ENCODE measurements around the gene MYH9. TPM values are rescaled to one million over a fixed set of nuclear protein-coding genes. Genes with fewer than 3 reads are reported as not detected.

MYH9 gene
- total and polyA plus RNA-seq, 4 donors, result 32.3 to 150 (median 98.7) TPM

- H3K36me3 ChIP-seq (ENCODE audit: control insufficient read depth in 4 of 4, insufficient read depth in 3 of 4, low read depth in 1 of 4, low read length in 3 of 4), result peaks cover 0 to 4% (median 0%) of the 10 kb centered on the region in 4 donors
- H3K9ac ChIP-seq (ENCODE audit: low read depth in 1 of 2, low read length in 2 of 2), result peak overlapping the region in 1 of 2 donors; percentile 39
- WGBS, result 43% methylated on average over 4 of the region's 4 CpGs
- no peaks in the 10 kb centered on the region for H3K27me3 ChIP-seq (ENCODE audit: control insufficient read depth in 4 of 4, insufficient read depth in 4 of 4, low read length in 3 of 4)
- DNase-seq (ENCODE audit: low spot score), result no peak
- TF ChIP-seq RAD21 (IDR thresholded peaks at IDR 0.05) (peak in 1 of 2 donors; percentile 31), HNF4A (conservative IDR thresholded peaks at IDR 0.05) (no peak), SP1 (IDR thresholded peaks at IDR 0.05) (peak; percentile 26), RXRA (IDR thresholded peaks at IDR 0.05) (peak in 1 of 2 donors; percentile 27), ZBTB33 (IDR thresholded peaks at IDR 0.05) (no peak), MAX (IDR thresholded peaks at IDR 0.05) (no peak)
- H3K4me3 ChIP-seq (ENCODE audit: low read depth in 1 of 3, low read length in 3 of 3), result no peak overlapping the region
- H3K9me3 ChIP-seq (ENCODE audit: control insufficient read depth in 4 of 4, low read length in 3 of 4), result no peaks in the 10 kb centered on the region
- peak overlapping the region; percentile 51 for H3K27ac ChIP-seq (ENCODE audit: low read depth in 1 of 2, low read length in 2 of 2)
- peaks cover 4 to 47% (median 33%) of the 10 kb centered on the region in 4 donors for H3K4me1 ChIP-seq (ENCODE audit: control insufficient read depth in 4 of 4, insufficient read depth in 4 of 4, low read length in 3 of 4)
Observed at GRCh38 chr22:36383110-36383581, 4.6 kb downstream of the MYH9 start.

GRCh38 chr22:36381513-36382128 lies 6.1 kb downstream of the MYH9 start:
- TF ChIP-seq RXRA (IDR thresholded peaks at IDR 0.05) (no peak), CTCF (IDR thresholded peaks at IDR 0.05; ENCODE audit: low read depth, low read length, missing input control) (no peak), ATF3 (IDR thresholded peaks at IDR 0.05) (no peak), ZBTB33 (IDR thresholded peaks at IDR 0.05) (no peak), FOXA2 (IDR thresholded peaks at IDR 0.05) (no peak), HNF4G (IDR thresholded peaks at IDR 0.05) (no peak), EGR1 (IDR thresholded peaks at IDR 0.05; ENCODE audit: low read depth in 2 of 2) (no peak), NR2F2 (IDR thresholded peaks at IDR 0.05) (no peak), RAD21 (IDR thresholded peaks at IDR 0.05) (no peak), JUND (IDR thresholded peaks at IDR 0.05) (no peak), FOXA1 (IDR thresholded peaks at IDR 0.05) (no peak), GABPA (IDR thresholded peaks at IDR 0.05 in 1 of 2, conservative IDR thresholded peaks at IDR 0.05 in 1 of 2) (no peak), HNF4A (conservative IDR thresholded peaks at IDR 0.05) (no peak), SP1 (IDR thresholded peaks at IDR 0.05) (no peak), TAF1 (conservative IDR thresholded peaks at IDR 0.05) (no peak), MAX (IDR thresholded peaks at IDR 0.05) (no peak), YY1 (IDR thresholded peaks at IDR 0.05) (no peak), REST (IDR thresholded peaks at IDR 0.05) (no peak)
- Histone ChIP-seq H3K4me1 (ENCODE audit: control insufficient read depth in 4 of 4, insufficient read depth in 4 of 4, low read length in 3 of 4) (peaks cover 4 to 51% (median 35%) of the 10 kb centered on the region in 4 donors), H3K36me3 (ENCODE audit: control insufficient read depth in 4 of 4, insufficient read depth in 3 of 4, low read depth in 1 of 4, low read length in 3 of 4) (peaks cover 0 to 4% (median 0%) of the 10 kb centered on the region in 4 donors), H3K9me3 (ENCODE audit: control insufficient read depth in 4 of 4, low read length in 3 of 4) (no peaks in the 10 kb centered on the region), H3K4me3 (ENCODE audit: low read depth in 1 of 3, low read length in 3 of 3) (no peak overlapping the region), H3K27me3 (ENCODE audit: control insufficient read depth in 4 of 4, insufficient read depth in 4 of 4, low read length in 3 of 4) (no peaks in the 10 kb centered on the region), H3K27ac (ENCODE audit: low read depth in 1 of 2, low read length in 2 of 2) (peak overlapping the region in 1 of 2 donors; percentile 17), H3K9ac (ENCODE audit: low read depth in 1 of 2, low read length in 2 of 2) (no peak overlapping the region)
- DNase-seq (ENCODE audit: low spot score), result no peak
- WGBS, result 79% methylated on average over 5 of the region's 5 CpGs
